Cardiac fibroblast (primary cell): Measurements from ENCODE around the gene ARHGAP29.
A peak's percentile ranks its signal among the peaks of the same experiment; 100 is the strongest.

Source experiments
- DNase-seq, 2 donors: peaks; one replicate each; pipeline versions ENCODE4 v3.0.0 to v3.0.0-alpha.2; 2010; ENCODE audit warnings: low read depth in 2 of 2
- H3K4me3 ChIP-seq, 2 donors: replicated peaks in 1 of 2; 1 replicate in 1 of 2; 2 replicates in 1 of 2; pipeline ENCODE4 v1.5.1; 2011; ENCODE audit warnings: low read depth in 2 of 2, low read length in 2 of 2, mild to moderate bottlenecking in 2 of 2, moderate library complexity in 1 of 2
- TF ChIP-seq, protein P1 (sequence below): IDR thresholded peaks from one replicate; pipeline ENCODE4 v1.5.1; 2011; ENCODE audit warnings: low read depth, mild to moderate bottlenecking, low read length, inconsistent platforms

The ARHGAP29 gene, protein sequence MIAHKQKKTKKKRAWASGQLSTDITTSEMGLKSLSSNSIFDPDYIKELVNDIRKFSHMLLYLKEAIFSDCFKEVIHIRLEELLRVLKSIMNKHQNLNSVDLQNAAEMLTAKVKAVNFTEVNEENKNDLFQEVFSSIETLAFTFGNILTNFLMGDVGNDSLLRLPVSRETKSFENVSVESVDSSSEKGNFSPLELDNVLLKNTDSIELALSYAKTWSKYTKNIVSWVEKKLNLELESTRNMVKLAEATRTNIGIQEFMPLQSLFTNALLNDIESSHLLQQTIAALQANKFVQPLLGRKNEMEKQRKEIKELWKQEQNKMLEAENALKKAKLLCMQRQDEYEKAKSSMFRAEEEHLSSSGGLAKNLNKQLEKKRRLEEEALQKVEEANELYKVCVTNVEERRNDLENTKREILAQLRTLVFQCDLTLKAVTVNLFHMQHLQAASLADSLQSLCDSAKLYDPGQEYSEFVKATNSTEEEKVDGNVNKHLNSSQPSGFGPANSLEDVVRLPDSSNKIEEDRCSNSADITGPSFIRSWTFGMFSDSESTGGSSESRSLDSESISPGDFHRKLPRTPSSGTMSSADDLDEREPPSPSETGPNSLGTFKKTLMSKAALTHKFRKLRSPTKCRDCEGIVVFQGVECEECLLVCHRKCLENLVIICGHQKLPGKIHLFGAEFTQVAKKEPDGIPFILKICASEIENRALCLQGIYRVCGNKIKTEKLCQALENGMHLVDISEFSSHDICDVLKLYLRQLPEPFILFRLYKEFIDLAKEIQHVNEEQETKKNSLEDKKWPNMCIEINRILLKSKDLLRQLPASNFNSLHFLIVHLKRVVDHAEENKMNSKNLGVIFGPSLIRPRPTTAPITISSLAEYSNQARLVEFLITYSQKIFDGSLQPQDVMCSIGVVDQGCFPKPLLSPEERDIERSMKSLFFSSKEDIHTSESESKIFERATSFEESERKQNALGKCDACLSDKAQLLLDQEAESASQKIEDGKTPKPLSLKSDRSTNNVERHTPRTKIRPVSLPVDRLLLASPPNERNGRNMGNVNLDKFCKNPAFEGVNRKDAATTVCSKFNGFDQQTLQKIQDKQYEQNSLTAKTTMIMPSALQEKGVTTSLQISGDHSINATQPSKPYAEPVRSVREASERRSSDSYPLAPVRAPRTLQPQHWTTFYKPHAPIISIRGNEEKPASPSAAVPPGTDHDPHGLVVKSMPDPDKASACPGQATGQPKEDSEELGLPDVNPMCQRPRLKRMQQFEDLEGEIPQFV

DNA sequence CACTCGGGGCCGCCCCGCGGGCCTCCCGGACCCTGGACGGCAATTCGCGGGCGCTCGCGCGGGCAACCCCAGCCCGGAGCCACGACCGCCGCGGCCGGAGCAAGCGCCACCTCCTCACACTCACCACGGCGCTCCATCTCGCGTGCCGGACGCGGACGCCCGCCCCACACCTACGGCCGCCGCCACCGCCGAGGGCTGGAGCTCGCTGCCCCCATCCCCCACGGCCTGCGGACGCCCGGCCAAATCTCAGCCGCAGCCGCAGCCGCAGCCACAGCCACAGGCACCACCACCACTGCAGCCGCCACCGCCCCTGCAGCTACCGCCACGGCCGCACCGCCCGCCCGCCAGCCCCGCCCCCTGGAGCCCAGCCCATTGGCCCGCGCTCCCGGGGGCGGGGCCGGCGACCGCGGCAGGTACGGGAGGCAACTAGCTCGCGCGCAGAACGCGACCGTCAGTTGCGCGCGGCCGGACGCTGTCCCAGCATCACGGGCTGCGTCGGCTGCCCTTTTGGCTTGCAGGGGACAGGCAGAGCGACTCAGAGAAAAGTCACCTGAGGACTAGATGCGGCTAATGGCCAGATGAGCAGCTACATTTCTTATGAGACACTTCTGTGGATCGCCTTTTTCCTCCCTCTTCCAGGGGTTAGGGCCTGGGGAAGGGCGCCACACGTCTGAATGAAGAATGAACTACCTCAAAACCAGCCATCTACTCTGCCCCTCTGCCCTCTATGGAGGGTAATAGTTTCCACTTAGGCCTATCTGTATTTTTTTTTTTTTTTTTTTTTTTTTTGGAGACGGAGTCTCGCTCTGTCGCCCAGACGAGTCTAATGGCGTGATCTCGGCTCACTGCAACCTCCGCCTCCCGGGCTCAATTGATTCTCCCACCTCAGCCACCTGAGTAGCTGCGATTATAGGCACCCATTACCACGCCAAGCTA lies at the start of gene ARHGAP29:
Gene ARHGAP29 (minus strand): TSS at position 294 of the 936 bp plus-strand sequence. CDS start 5,973 bp downstream, outside the sequence.
- DNase-seq = peak; percentile 76 to 85
- TF ChIP-seq, protein P1, sequence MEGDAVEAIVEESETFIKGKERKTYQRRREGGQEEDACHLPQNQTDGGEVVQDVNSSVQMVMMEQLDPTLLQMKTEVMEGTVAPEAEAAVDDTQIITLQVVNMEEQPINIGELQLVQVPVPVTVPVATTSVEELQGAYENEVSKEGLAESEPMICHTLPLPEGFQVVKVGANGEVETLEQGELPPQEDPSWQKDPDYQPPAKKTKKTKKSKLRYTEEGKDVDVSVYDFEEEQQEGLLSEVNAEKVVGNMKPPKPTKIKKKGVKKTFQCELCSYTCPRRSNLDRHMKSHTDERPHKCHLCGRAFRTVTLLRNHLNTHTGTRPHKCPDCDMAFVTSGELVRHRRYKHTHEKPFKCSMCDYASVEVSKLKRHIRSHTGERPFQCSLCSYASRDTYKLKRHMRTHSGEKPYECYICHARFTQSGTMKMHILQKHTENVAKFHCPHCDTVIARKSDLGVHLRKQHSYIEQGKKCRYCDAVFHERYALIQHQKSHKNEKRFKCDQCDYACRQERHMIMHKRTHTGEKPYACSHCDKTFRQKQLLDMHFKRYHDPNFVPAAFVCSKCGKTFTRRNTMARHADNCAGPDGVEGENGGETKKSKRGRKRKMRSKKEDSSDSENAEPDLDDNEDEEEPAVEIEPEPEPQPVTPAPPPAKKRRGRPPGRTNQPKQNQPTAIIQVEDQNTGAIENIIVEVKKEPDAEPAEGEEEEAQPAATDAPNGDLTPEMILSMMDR = no peak
- peak within 1 kb of the TSS; percentile 73 to 80 for H3K4me3 ChIP-seq

DNA sequence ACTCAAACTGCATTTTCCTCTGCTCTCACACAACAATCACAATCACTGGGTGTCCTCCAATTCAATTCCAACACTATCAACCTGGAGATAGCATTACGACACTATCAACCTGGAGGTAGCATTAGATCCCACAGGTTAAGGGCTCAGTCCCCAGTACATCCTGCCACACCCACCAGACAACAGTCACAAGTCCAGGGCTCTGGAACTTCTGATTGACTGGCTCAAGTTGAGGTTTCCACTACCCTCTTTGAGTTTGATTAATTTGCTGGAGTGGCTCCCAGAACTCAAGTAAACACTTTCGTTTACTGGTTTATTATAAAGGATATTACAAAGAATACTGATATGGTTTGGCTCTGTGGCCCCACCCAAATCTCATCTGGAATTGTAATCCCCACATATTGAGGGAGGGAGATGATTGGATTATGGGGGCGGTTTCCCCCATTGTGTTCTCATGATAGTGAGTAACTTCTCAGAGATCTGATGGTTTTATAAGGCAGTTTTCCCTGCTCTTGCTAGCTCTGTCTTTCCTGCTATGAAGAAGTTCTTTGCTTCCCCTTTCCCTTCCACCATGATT lies 49.6 kb upstream of the ARHGAP29 start:
- no peak for DNase-seq
- TF ChIP-seq, protein P1 = no peak
- no peak overlapping the region for H3K4me3 ChIP-seq

DNA sequence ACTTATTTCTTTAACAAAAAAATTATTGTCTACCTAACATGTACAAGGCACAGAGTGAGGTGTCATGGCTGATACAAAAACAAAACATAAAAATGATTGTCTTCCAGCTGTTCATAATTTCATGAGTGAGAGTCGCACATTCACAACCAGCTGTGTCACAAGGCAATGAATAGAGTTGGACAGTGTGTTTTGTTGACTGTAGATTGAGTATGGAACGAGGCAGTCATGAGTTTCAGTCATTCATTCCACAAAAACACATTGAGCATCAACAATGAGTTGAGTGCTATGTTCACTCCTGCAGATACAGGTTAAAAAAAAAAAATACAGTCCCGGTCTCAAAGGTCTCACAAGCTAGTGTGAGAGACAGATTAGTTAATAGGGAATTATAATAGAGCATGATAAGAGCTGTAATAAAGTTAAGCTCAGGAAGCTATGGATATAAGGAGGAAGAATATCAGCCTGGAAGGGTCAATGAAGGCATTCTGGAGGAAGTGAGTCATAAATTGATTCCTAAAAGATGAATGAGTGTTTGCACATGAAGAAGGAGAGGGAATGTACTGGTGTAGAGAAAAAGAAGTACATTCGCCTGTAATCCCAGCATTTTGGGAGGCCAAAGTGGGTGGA lies 47.8 kb upstream of the ARHGAP29 start:
- DNase-seq = peak in 1 of 2 donors; percentile 67
- H3K4me3 ChIP-seq = no peak overlapping the region
- TF ChIP-seq, protein P1 = no peak

DNA sequence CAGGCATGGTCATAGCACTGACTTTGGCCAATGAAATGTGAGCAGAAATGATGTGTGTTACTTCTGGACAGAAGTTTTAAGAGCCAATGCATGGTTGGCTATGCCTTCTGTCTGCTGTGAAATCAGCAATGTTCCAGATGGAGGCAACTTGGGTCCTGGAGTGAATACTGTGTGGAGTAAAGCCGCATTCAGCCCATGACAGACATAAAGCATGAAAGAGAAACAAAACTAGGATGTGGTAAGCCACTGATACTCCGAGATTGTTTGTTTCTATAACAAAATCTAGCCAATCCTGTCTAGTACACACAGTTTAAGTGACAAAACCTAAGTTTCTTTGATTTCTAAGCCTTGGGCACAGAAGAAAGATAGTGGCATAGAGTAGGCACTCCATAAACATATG lies 47.1 kb upstream of the ARHGAP29 start:
- DNase-seq = no peak
- H3K4me3 ChIP-seq = no peak overlapping the region
- TF ChIP-seq, protein P1 = no peak

DNA sequence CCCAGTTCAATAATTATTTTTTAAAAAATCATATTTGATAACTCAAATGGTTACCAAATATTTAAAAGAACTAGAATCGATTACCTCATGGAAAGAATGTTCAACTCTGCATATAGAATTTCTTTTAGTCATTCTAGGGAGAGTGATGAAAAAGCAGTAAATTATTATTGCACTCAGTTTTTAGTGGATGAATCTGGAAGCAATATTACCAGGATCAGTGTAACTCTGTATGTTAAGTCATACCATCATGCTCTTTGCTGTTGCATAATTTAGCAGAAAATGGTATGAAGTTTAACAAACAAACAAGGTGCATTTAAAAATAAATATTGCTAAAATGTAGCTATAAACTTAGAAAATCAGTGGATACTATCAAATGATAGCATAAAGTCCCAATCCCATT lies 46.1 kb upstream of the ARHGAP29 start:
- no peak overlapping the region for H3K4me3 ChIP-seq
- DNase-seq = no peak
- TF ChIP-seq, protein P1 = no peak
